GM19467 (cell line): ENCODE data around the gene TFAP2C.
"Not testable (repeated sequence)": the region's sequence is repeated elsewhere in the genome, so short reads cannot be mapped to it uniquely, and the experiment has no call there.

Source experiments
- ATAC-seq: cut with Tn5 transposase; IDR thresholded peaks from one replicate; pipeline ENCODE4 v1.9.1; 2021; ENCODE audit warnings: mild to moderate bottlenecking, moderate library complexity; ENCODE audit not compliant: unreplicated experiment

The TFAP2C gene

DNA sequence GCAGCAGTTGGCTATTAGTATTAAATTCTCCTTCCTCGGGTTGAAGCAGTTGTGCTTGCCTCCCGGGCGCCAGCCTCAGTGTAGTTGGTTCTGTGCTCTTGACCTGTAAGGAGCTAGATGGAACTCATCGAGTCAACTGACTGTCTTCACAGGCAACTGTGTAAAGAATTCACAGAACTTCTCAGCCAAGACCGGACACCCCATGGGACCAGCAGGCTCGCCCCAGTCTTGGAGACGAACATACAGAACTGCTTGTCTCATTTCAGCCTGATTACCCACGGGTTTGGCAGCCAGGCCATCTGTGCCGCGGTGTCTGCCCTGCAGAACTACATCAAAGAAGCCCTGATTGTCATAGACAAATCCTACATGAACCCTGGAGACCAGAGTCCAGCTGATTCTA lies 8.5 kb downstream of the TFAP2C start:
- no peak for ATAC-seq

DNA sequence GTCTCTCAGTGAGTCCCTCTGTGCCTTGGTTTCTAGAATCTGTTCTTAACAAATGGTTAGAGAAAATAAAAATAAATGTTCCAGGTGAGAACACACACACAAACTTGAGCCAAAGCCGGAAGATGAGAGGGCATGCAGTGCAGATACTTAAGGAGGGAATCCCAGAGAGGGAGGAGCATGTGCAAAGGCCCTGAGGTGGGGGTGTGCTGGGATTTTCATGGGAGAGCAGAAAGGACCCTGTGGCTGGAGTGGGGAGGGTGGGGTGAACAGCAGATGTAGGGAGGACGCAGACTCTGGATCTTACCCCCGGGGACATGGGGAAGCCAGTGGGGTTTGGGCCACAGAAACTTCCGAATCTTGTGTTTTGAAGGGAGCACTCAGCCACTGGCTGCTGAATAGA lies 17.5 kb downstream of the TFAP2C start:
- ATAC-seq, result no peak

GRCh38 chr20:56653211-56653610 lies 24.1 kb downstream of the TFAP2C start:
- ATAC-seq, result no peak

DNA sequence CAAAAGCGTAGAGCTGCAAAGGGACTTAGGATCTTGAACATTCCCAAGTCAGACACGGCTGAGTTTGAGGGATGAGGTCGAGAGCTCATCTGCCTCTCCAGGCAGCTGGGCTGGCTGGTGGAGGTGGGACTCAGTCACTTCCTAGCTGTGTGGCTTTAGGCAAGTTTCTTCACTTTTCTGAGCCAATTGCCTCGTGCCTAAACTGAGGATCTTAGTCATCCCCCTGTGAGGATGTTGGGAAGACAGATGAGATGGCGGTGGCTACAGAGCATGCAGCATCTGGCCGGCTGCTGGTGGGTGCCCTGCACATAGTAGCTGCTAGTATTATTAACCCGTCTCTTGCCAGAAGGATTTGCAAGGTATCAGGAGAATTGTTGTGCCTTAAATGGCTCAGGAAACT lies 27.5 kb downstream of the TFAP2C start:
- ATAC-seq, result no peak

GRCh38 chr20:56657879-56658278 lies 28.8 kb downstream of the TFAP2C start:
- no peak for ATAC-seq

- not testable (repeated sequence) for ATAC-seq
These were observed 29.3 kb downstream of the TFAP2C start for GRCh38 chr20:56658341-56658947.

- ATAC-seq, result no peak
These were observed 34.6 kb downstream of the TFAP2C start for GRCh38 chr20:56663660-56664059.

- ATAC-seq, result no peak
These were observed 35.7 kb downstream of the TFAP2C start for GRCh38 chr20:56664796-56665195.

DNA sequence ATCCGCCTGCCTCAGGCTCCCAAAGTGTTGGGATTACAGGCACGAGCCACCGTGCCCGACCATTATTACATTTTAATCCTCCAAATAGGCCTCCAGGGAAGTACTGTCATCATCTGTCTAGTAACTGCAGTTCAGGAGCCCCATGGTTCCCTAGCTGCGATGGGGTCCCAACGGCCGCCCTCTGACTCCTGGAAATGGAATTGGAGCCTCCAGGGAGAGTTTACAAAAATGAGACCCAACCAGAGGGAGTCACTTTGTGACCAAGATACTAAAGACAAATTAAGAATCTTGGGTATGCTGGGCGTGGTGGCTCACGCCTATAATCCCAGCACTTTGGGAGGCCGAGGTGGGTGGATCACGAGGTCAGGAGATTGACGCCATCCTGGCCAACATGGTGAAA lies 36.7 kb downstream of the TFAP2C start:
- ATAC-seq, result no peak

DNA sequence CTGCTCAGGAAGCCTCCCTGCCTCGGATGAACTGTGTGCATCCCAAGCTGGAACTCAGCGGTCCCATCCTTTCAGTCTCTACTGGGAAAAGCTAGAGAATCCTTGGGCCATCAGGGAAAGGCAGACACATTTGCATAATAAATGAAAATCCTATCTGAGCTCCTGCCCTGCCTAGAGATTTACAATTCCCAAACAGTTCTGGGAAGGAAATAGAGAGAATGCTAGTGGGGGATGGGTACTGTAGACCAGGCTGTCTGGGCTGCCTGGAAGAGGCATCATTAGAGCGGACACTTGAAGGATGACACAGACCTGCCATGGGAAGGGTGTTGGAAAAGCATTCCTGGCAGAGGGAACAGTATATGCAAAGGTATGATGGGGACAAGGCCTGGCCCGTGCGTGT lies 44.3 kb downstream of the TFAP2C start:
- ATAC-seq, result no peak

DNA sequence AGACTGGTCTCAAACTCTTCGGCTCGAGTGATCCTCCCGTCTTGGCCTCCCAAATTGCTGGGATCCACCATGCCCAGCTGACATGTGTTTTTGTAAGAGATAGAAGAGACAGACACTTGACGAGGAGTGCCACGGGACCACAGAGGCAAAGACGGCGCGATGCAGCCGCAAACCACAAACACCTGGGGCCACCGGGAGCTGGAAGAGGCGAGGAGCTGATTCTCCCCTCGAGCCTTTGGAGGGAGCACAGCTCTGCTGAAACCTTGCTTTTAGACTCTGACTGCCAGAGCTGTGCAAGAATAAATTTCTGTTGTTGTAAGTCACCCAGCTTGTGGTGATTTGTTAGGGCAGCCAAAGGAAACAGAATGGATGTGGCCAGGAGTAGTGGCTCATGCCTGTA lies 46.9 kb downstream of the TFAP2C start:
- no peak for ATAC-seq

GRCh38 chr20:56676679-56677078 lies 47.6 kb downstream of the TFAP2C start:
- no peak for ATAC-seq

- no peak for ATAC-seq
These were observed 54.2 kb downstream of the TFAP2C start for GRCh38 chr20:56683077-56683865.

GRCh38 chr20:56685879-56686278 lies 56.8 kb downstream of the TFAP2C start:
- no peak for ATAC-seq

GRCh38 chr20:56687061-56687460 lies 58.0 kb downstream of the TFAP2C start:
- no peak for ATAC-seq

DNA sequence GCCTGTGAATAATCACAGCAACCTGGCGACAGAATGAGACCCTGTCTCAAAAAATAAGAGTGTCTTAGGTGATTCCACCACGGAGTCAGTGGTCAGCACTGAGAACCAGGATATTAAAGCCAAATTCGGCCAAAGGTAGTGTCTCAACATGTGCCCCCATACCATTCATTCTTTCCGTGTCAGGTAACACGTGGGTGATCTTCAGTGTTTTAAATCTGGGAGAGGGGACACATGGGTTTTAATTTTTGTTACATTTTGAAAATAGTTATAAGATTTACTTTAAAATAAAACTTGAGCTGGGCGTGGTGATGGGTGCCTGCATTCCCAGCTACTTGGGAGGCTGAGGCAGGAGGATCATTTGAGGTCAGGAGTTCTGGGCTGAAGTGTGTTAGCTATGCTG lies 59.0 kb downstream of the TFAP2C start:
- ATAC-seq, result no peak
